MM.1S (cell line): ENCODE results near the gene SH3PXD2B.

Source experiments
- CTCF ChIP-seq: fragments of 300-600 bp; sonication (generic); IDR thresholded peaks from 2 replicates; pipeline ENCODE4 v1.5.1; 2016; ENCODE audit warnings: antibody characterized with exemption, low read length, mixed read lengths
- EZH2 ChIP-seq: fragments of 300-600 bp; sonication (generic); optimal IDR thresholded peaks from 2 replicates; pipeline ENCODE3; 2017; ENCODE audit warnings: low read depth, mild to moderate bottlenecking, antibody characterized with exemption, low read length, mixed read lengths

GRCh38 chr5:172282272-172283019 lies 171.9 kb downstream of the SH3PXD2B start:
- no peak for TF ChIP-seq CTCF
- no peak for TF ChIP-seq EZH2
